HG02981 (cell line): Measurements from ENCODE around the gene ALG2.

Experiments used
- ATAC-seq: cut with Tn5 transposase; IDR thresholded peaks from one replicate; pipeline ENCODE4 v1.9.1; 2021; ENCODE audit warnings: mild to moderate bottlenecking, moderate library complexity; ENCODE audit not compliant: unreplicated experiment

ALG2 gene, protein sequence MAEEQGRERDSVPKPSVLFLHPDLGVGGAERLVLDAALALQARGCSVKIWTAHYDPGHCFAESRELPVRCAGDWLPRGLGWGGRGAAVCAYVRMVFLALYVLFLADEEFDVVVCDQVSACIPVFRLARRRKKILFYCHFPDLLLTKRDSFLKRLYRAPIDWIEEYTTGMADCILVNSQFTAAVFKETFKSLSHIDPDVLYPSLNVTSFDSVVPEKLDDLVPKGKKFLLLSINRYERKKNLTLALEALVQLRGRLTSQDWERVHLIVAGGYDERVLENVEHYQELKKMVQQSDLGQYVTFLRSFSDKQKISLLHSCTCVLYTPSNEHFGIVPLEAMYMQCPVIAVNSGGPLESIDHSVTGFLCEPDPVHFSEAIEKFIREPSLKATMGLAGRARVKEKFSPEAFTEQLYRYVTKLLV

GRCh38 chr9:99221621-99222415 lies at the start of gene ALG2, which contains the start of gene SEC61B:
Gene ALG2 (minus strand): TSS chr9:99221942. CDS start chr9:99221894, 48 bp downstream.
Gene SEC61B (plus strand): TSS chr9:99222282. CDS start chr9:99222364, 82 bp downstream.
- peak; percentile 89 for ATAC-seq

- no peak for ATAC-seq
Observed at GRCh38 chr9:99270491-99270890, 48.7 kb upstream of the ALG2 start.

- no peak for ATAC-seq
Observed at GRCh38 chr9:99269416-99269815, 47.7 kb upstream of the ALG2 start.

DNA sequence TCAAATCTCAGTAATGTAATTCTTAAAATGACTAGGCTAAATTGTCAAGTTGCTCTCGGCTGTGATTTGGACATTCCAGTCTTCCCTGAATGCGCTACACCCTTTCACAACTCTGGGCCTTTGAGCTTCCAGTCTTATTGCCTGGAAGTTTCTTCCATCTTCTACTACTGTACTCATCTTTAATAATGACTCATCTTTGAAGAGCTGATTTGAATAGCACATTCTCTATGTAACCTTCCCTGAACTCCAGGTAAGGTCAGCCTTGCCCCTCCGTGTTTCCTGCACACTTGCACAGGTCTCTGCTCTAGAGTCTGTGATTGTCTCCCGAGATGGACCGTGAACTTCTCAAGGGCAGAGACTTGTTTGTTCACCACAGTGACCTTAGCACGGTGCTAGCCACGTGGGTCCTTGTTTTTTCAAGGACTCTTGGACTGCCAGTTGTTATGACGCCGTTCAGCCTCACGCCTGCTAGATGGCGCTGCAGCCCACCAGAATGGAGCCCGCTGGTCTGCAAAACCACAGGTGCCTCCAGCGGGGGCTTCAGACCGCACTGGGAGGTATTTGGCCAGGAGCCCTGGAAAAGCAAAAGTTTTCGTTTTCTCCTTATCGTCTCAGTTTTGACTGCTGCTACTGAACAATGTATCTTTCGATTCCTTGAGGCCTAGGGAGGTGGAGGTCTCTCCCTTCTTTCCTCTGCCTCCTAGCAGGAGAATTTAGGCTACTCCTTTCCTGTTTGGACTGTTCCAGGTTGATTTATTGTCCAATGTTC lies 44.7 kb upstream of the ALG2 start:
- ATAC-seq: no peak

DNA sequence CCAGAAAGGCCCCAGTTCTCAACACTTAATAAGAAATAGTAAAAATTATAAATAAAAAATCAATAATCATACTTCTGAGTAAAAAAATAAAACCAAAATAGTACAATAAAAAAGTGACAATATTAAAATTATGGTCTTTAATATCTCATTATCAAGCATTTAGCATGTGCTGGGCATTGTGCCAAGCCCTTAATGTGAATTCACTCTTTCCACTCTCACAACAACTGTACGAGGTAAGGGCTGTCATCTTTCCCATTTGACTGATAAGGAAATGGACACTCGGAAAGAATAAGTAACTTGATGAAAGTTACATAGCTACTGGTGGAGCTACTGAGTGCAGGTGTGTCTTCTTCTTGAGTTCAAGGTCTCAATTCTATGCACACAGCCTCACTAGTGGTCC lies 43.9 kb upstream of the ALG2 start:
- no peak for ATAC-seq

GRCh38 chr9:99264070-99264680 lies 42.4 kb upstream of the ALG2 start:
- ATAC-seq: no peak

DNA sequence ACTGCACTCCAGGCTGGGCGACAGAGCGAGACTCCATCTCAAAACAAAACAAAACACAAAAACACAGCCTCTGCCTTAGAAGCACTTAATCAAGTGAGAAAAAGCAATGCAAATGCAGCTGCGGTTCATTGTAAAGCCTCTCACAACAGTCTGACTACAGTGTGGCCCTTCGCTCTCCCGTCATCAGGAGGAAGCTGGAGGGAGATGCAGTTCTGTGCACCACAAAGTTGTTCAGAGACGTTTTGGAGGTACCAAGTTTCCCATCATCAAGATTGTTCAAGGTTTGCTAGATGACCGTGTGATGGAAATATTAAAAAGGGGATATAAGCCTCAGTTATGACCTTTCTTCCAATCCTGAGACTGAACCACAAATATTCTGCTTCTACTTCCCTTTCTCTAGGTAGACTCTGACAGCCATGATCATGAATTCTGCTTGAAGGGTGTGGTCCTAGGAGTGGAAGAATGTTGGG lies 41.2 kb upstream of the ALG2 start:
- peak; percentile 35 for ATAC-seq

DNA sequence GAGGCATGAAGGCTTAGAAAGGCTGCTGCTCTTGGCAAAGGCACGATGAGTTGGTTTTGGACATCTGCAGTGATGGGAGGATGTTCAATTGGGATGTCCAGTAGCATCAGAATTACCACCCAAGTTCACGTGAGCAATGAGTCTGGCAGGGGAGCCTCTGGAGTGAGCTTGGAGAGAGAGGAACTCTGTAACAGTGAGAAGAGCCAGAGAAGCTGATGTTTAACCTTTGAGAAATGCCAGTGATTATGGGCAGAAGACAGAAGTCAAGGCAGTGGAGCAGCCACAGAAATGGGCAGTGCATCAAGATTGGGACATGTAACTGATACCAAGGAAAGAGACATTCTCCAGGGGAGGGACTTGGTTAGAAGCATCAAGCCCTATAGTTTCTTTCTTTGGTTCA lies 40.2 kb upstream of the ALG2 start:
- no peak for ATAC-seq

DNA sequence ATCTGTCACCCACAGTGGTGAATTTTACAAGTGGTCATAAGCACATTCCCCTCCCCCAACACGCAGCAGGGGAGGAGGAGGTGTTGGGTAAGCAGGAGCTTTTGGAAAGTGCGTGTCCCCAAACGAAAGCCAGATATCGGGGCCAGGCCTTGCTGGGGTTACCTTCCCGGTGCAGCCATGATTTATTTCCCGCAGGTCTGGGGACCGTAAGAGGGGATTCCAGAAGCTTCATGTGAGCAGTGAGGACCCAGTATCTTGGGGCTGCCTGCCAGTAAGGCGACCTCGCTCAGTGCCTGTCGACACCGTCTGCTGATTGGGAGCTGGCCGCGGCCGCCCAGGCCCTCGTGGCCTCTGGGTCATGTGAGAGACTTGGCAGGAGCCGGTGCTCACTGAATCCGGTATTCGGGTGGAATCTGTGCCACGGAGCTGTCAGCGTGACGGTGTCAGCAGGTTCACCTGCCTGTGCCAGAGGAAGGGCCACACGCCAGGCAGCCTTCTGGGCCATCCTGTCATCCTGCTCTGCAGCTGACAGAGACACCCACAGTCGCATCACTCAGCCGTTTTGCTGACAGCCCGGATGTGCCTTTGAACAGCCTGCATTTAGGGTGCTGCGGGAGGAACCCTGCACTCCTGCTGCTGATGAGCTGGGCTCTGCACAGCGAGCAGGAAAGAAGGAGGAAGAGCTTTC lies 37.6 kb upstream of the ALG2 start:
- ATAC-seq: peak; percentile 48

DNA sequence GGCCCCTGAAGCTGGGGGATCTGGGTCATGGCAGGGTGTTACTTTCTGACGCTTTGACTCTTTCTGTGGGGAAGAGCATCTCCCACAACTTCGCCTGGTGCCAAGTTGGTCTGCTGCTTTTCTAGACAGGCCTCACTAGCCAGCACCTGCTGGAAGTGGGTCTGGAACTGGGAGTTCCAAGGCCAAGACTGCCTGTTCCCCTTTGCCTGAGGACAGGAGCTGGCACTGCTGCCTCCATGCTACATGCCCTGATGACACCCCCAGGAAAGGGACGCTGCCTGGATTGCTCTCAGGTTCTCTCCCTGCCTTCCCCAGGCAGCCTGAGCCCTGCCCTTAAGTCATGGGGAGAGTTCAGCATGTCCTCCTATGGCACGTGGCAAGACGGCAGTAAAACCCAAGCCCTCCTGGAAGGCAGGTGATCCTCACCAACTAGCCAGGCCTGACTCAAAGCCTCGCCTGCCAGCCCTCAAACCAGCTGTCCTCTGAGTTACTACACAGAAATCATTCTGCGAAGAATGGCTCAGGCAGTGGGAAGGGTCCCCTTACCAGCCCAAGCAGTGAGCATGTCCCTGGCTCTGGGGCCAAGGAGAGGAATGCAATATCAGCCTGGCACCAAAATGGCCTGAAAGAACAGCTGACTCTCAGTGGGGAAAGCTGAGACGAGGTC lies 36.1 kb upstream of the ALG2 start:
- ATAC-seq: no peak

DNA sequence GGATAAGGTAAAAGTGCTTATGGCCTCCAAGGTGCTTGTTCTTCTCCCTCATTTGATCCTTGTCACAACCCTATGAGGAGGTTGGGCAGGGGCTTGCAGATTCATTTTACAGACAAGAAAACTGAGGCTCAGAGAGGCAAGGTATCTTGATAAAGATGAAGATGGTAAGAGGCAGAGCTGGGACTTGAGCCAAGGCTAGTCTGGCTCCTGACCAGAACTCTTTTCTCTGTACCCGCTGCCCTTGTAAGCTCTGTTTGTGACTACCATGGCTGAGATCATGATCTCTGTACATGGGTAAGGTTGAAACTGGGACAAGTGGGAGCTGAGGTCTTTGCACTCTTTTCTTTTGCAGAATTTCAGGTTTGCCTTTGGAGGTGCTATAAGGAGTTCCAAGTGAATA lies 33.9 kb upstream of the ALG2 start:
- ATAC-seq: no peak

GRCh38 chr9:99253772-99254431 lies 32.2 kb upstream of the ALG2 start:
- ATAC-seq: peak; percentile 73

DNA sequence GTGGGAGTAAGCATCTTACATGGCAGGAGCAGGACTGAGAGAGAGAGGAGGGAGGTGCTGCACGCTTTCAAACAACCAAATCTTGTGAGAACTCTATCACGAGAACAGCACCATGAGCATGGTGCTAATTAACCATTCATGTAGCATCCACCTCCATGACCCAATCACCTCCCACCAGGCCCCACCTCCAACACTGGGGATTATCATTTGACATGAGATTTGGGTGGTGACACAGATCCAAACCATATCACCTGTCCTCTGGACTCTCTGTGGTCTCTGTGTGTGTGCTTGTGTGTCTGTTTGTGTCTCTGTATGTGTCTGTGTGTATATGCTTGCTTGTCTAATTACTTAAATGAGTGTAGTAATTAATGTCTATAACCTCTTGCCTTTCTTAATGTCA lies 31.4 kb upstream of the ALG2 start:
- ATAC-seq: peak; percentile 46

GRCh38 chr9:99251157-99251556 lies 29.4 kb upstream of the ALG2 start:
- no peak for ATAC-seq

DNA sequence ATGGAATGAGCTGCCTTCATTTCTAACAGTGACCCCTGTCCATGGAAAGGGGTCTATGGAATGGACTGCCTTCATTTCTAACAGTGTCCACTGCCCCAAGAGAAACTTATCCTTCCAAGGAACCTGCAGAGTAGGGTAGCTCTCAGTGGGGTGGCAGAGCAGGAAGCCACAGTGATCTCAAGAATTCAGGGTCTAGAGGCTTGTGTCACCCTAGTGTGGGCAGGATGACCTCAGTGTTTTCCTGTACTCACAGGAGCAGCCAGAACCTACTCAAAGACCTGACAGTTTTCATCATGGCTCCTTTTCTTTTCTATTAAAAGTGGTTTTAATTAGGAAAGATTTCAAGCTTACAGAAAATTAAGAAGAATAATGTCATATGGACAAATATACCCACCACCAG lies 27.9 kb upstream of the ALG2 start:
- ATAC-seq: no peak

GRCh38 chr9:99244344-99245260 lies 22.9 kb upstream of the ALG2 start:
- peak; percentile 92 for ATAC-seq

DNA sequence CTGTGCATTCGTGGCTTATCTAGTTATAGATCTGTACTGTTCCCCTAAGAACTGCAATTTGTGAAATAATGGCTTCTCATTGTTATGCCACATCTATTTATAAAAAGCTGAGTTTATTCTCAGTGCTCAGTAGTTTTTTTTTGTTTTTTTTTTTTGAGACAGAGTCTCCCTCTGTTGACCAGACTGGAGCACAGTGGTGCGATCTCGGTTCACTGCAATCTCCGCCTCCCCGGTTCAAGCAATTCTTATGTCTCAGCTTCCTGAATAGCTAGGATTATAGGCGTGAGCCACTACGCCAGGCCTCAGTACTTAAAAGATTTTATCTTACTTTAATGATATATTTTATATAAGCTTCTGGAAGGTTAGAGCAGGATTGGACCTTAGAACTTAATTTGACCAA lies 19.4 kb upstream of the ALG2 start:
- no peak for ATAC-seq
